ENCODE data around the gene PALM. TPM values are rescaled to one million over a fixed set of nuclear protein-coding genes. Genes with fewer than 3 reads are reported as not detected.
A peak's percentile ranks its signal among the peaks of the same experiment; 100 is the strongest.
"Not testable (repeated sequence)": the region's sequence is repeated elsewhere in the genome, so short reads cannot be mapped to it uniquely, and the experiment has no call there.

Gene PALM
- total RNA-seq, 1 donor from 2014 or later, result 212 TPM

GRCh38 chr19:703651-704446 lies 4.9 kb upstream of the PALM start:
- DNase-seq (ENCODE audit: low spot score), result peak; percentile 94

DNA sequence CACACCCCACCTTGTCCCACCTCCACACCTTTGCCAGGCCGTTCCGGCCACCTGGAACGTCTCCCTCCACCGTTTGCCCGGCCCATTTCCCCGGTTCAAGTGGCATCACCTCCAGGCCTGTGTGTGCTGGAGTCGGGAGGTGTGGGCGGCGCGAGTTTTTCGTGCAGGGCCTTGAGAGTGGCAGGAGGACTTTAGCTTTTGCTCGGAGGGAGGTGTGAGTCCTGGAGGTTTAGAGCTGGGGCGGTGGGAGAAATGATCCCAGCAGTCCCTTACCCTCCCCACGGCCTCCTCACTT lies 4.3 kb upstream of the PALM start:
- DNase-seq (ENCODE audit: low spot score), result no peak

DNA sequence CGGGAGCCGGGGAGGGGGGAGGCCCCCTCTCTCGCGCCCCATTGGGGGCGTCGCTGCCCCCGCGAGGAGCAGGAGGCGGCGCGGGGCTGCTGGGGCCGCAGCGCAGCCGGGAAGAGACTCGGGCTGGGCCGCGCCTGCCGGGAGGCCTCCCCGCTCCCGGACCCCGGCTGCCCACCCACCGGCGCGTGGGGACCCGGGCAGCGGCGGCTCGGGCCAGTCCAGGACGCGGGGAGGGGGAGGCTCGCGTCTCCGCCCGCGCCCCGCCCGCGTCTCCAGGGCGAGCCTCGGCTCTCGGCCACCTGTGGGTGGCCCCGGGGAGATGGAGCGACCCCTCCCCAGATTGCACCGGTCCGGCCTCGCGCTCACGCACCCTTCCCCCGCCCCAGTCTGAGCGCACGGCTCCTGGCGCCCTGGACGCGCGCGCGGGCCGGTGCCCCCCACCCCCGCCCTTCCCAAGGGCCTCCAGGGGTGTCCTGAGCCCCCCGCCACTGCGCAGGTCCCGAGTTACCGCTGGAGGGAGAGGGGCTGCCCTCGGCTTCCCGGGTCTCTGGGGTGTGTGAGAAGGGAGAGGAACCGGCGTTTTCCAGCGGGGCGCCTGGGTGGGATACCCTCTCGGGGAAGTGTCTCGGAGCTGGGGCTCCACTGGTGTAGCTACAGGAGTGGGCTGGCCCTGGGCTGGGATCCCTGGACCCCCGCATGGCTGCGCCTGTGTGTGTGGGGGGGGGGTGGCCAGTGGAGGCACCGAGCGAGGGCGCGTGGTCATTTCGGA lies 645 bp downstream of the PALM start:
- no peak for DNase-seq (ENCODE audit: low spot score)

DNA sequence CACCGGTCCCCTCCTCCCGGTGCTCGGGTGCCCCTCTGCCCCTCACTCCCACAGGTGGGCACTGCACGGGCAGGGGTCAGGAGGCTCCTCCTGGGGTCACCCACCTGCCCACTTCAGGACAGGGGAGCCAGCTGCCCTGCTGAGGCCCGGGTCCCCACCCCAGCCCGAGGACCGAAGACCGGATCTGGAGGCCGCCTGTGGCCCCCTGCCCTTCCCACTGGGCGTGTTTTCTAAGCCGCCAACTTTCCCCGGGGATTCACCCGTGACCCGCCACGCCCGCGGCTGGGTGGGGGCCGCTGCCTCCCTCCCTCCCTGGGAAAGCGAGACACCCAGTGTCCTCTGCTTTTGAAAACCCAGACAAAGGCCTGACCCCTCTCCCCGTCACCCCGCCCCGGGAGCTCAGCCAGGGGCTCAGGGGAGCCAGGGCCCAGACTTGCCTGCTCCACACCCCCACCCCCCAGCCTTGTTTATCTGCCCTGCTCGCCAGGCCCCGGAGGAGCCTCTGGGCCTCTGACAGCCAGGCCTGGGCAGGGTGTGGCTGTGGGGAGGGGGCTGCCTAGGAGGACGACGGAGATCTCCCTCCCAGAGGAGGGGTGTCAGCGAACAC lies 1.3 kb downstream of the PALM start:
- DNase-seq (ENCODE audit: low spot score), result no peak

DNA sequence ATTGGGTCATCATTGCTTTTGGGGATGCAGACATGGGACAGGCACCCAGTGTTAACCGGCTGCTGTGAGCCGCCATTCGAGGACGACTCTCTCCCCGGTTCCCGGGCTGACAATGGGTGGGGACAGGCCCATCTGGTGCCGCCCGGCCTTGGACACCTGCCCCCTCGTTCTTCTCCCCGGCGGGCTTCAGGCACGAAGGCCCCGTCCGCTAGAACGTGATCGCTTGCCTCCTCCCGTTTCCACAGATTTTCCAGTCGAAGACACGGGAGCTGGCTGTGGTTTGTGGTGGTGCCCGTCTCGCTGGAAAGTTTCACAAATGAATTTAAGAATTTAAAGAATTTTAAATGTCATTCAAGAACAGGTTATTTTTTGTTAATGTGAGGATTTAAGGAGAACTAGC lies 2.0 kb downstream of the PALM start:
- DNase-seq (ENCODE audit: low spot score), result no peak

GRCh38 chr19:711254-711653 lies 2.5 kb downstream of the PALM start:
- no peak for DNase-seq (ENCODE audit: low spot score)

DNA sequence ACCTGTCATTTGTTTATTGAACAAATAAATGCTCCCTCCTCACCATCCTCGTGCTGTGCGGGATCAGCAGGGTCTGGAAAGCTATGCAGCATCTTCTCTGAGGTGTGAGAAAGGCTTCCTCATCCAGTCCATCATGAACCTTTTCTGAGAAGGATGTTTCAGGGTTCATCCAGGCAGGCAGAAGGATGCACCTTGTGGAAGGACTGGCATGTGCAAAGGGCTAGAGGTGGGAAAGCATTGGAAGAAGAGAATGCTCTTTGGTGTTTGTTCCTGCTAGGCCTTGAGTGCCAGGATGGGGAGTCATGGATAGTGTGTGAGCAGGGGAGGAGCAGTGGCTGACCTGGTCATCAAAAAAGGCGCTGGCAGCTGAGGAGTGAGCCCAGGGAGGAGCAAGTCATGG lies 6.6 kb downstream of the PALM start:
- no peak for DNase-seq (ENCODE audit: low spot score)

- DNase-seq (ENCODE audit: low spot score), result no peak
These were observed 9.7 kb downstream of the PALM start for GRCh38 chr19:718251-718951.

DNA sequence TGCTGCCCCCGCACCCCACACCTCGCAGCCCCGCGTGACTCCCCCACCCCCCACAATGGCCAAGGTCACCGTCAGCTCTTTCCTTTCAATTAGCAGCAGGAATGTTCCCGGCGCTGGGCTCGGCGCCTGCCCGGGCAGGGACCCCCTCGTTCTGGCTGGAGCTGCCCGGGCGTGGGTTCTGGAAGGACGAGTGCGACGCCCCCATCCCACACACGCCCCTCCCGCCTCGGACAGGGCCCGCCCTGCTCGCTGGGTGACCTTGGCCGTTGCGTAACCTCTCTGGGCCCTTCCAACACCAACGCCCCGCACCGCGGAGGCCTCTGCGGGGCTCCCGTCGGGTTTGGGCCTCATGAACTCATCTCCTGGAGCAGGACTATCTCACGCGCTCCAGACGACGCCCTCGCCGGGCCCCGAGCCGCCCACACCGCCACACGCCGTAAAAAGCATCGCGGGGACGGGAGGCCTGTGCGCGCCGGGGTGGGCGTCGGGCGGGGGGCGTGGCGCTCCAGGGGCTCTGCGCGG lies 10.3 kb downstream of the PALM start:
- no peak for DNase-seq (ENCODE audit: low spot score)

GRCh38 chr19:719636-720344 lies 11.1 kb downstream of the PALM start:
- DNase-seq (ENCODE audit: low spot score), result no peak

GRCh38 chr19:720345-721160 lies 11.8 kb downstream of the PALM start:
- no peak for DNase-seq (ENCODE audit: low spot score)

DNA sequence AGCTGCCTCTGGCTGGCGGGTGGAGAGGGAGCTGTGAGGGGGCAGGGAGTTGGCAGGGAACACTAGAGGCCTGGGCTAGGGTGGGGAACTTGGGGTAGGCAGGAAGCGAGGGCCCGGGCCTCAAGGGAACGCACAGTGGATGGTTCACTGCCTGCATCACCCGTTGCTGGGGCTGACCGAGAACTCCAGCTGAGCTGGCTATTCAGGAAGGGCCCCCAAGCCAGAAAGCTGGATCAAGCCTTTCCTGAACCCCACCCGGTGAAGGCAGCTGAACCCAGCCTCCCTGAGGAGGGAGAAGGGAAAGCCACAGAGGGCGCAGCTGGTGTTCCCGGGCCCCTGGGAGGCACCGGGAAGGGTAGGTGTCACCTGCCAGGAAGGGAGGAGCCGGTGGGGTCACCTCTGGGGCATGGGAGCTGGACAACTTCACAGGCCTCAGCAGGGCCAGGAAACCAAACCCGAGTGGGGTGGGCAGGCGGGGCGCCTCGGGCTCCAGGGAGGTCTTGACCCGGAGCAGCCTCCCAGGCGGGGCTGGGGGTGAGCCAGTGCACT lies 13.9 kb downstream of the PALM start:
- DNase-seq (ENCODE audit: low spot score), result no peak

DNA sequence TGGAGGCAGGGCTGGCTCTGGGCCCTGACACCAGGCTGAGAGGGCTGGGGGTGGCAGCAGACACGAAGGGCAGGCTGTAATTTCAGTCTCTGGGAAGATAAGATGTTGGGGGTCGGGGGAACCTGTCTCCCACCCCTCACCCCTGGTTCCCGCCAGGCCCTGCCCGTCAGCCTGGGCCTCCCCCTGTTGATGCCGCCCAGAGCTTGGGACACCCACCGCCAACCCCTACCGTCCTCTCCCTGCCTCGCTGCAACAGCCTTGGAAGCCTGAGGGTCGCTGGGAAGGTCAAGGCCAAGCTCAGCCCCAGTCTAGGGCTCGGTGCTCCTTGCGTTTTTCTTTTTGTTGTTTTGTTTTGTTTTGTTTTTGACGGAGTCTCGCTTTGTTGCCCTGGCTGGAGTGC lies 14.5 kb downstream of the PALM start:
- no peak for DNase-seq (ENCODE audit: low spot score)

GRCh38 chr19:723714-724113 lies 15.0 kb downstream of the PALM start:
- DNase-seq (ENCODE audit: low spot score), result no peak

GRCh38 chr19:725461-726089 lies 16.8 kb downstream of the PALM start:
- DNase-seq (ENCODE audit: low spot score), result no peak

DNA sequence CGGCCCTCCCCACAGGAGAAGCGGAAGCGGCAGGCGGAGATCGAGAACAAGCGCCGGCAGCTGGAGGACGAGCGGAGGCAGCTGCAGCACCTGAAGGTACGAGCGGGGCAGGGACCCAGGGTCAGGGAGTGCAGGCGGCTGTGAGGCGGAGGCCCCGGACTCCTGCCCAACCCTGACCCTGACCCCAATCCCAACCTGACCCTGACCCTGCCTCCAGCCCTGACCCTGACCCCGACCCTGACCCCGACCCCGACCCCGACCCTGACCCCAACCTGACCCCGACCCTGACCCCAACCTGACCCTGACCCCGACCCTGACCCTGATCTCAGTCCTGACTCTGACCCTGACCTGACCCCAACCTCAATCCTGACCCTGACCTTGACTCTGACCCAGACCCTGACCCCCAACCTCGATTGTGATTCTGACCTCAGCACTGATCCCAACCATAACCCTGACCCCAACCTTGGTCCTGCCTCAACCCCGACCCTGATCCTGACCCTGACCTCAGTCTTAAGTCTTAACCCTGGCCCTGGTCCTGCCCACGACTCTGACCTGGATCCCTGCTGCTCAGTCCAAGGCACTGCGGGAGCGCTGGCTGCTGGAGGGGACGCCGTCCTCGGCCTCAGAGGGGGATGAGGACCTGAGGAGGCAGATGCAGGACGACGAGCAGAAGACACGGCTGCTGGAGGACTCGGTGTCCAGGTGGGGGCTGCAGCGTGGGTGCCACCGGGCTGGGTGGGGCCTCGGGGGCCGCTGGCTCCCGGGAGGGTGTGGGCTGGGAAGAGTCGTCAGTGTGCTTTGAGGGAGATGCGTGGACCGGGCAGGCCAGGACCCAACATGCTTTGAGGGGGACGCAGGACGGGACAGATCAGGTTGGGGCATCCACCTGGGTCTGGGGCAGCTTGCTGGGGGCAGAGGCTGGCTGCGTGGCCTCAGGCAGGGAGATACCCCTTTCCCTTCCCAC lies 18.5 kb downstream of the PALM start:
- DNase-seq (ENCODE audit: low spot score), result no peak

GRCh38 chr19:728011-728410 lies 19.3 kb downstream of the PALM start:
- no peak for DNase-seq (ENCODE audit: low spot score)

DNA sequence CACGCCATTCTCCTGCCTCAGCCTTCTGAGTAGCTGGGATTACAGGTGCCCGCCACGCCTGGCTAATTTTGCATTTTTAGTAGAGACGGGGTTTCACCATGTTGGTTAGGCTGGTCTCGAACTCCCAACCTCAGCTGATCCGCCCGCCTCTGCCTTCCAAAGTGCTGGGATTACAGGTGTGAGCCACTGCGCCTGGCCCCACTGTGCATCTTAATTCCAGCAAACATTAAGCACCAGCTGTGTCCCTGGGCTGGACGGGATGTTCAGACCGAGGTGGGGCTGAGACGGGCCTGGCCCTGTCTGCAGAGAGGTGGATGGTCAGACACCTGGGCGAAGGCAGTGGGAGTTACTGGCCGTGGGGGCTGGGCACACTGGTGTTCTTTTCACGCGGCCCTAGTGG lies 20.8 kb downstream of the PALM start:
- DNase-seq (ENCODE audit: low spot score), result not testable (repeated sequence)
